ENCODE measurements around the gene KANTR.

DNA sequence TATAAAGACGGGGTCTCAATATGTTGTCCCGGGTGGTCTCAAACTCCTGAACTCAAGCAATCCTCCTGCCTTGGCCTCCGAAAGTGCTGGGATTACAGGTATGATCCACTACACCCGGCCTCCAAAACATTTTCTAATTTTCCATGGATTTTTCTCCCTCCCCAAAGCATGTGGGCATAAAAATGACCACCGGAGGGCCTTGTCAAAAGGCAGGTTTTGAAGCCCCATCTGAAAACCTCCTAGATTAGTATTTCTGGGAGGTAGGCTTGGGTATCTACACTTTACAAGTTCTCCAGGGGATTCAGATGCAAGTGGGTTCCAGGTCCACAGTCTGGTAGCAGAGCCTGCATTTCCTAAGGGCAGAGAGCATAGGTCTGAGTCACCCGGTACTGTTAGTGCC lies 46.7 kb upstream of the KANTR start:
- TF ChIP-seq, protein P1, sequence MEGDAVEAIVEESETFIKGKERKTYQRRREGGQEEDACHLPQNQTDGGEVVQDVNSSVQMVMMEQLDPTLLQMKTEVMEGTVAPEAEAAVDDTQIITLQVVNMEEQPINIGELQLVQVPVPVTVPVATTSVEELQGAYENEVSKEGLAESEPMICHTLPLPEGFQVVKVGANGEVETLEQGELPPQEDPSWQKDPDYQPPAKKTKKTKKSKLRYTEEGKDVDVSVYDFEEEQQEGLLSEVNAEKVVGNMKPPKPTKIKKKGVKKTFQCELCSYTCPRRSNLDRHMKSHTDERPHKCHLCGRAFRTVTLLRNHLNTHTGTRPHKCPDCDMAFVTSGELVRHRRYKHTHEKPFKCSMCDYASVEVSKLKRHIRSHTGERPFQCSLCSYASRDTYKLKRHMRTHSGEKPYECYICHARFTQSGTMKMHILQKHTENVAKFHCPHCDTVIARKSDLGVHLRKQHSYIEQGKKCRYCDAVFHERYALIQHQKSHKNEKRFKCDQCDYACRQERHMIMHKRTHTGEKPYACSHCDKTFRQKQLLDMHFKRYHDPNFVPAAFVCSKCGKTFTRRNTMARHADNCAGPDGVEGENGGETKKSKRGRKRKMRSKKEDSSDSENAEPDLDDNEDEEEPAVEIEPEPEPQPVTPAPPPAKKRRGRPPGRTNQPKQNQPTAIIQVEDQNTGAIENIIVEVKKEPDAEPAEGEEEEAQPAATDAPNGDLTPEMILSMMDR (IDR thresholded peaks at IDR 0.05; ENCODE audit: low read depth, low read length): no peak
- TF ChIP-seq EZH2phosphoT487 (IDR thresholded peaks at IDR 0.05; ENCODE audit: low read depth): no peak

Measured in OCI-LY3 (cell line).